ENCODE results near the gene PARP2. TPM values are rescaled to one million over a fixed set of nuclear protein-coding genes. Genes with fewer than 3 reads are reported as not detected.

The PARP2 gene
- total RNA-seq, 1 experiment from 2014 or later, result 67.9 TPM

DNA sequence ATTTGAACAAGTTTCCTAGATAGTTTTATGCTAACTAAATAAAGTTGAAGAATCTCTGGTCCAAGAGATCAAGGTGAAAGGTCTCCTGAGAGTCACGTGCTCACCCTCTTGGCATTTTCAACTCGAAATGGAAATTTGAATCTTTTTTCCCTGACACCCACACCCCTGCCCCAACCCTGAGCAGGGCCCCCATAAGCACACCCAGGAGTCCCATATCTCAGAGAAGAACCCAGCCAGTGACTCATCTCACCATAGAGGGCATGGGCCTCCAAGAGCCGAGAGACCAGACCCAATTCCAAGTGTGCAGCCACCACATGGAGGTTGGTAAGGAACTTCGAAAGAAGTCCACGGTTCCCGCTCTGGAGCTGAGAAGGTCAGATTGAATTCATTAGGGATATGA, 37.2 kb downstream of the PARP2 start:
- no TSS peak for BruUV-seq (replicated peaks)
- DNase-seq (ENCODE audit: low spot score), result no peak
- H3K4me1 ChIP-seq (ENCODE audit: insufficient read depth, low read length, poor library complexity, severe bottlenecking), result no peaks in the 10 kb centered on the region
- ChIA-PET CTCF (no interaction called here), POLR2A (ENCODE audit: low non-redundant PET) (no interaction called here)
- intact Hi-C loops (cut with micrococcal nuclease; ENCODE audit: unreplicated experiment), result no loop called here
- H3K9me3 ChIP-seq (ENCODE audit: low read depth, low read length, poor library complexity, severe bottlenecking), result no peaks in the 10 kb centered on the region
- H3K27me3 ChIP-seq (replicated peaks; ENCODE audit: insufficient read depth, low read depth, low read length, poor library complexity), result no peaks in the 10 kb centered on the region
- H3K36me3 ChIP-seq (ENCODE audit: insufficient read depth, low read length, poor library complexity, severe bottlenecking), result peaks cover 15% of the 10 kb centered on the region
- no peak for TF ChIP-seq EZH2 (IDR thresholded peaks at IDR 0.05; ENCODE audit: borderline replicate concordance, low read depth, low read length, poor library complexity, severe bottlenecking)
- TF ChIP-seq, protein P1, sequence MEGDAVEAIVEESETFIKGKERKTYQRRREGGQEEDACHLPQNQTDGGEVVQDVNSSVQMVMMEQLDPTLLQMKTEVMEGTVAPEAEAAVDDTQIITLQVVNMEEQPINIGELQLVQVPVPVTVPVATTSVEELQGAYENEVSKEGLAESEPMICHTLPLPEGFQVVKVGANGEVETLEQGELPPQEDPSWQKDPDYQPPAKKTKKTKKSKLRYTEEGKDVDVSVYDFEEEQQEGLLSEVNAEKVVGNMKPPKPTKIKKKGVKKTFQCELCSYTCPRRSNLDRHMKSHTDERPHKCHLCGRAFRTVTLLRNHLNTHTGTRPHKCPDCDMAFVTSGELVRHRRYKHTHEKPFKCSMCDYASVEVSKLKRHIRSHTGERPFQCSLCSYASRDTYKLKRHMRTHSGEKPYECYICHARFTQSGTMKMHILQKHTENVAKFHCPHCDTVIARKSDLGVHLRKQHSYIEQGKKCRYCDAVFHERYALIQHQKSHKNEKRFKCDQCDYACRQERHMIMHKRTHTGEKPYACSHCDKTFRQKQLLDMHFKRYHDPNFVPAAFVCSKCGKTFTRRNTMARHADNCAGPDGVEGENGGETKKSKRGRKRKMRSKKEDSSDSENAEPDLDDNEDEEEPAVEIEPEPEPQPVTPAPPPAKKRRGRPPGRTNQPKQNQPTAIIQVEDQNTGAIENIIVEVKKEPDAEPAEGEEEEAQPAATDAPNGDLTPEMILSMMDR (conservative IDR thresholded peaks at IDR 0.05; ENCODE audit: low read depth, low read length), result no peak
- no peak overlapping the region for H3K27ac ChIP-seq (ENCODE audit: low read depth, low read length, poor library complexity, severe bottlenecking)
- H3K4me3 ChIP-seq (ENCODE audit: low read depth, low read length, poor library complexity, severe bottlenecking), result no peak overlapping the region

DNA sequence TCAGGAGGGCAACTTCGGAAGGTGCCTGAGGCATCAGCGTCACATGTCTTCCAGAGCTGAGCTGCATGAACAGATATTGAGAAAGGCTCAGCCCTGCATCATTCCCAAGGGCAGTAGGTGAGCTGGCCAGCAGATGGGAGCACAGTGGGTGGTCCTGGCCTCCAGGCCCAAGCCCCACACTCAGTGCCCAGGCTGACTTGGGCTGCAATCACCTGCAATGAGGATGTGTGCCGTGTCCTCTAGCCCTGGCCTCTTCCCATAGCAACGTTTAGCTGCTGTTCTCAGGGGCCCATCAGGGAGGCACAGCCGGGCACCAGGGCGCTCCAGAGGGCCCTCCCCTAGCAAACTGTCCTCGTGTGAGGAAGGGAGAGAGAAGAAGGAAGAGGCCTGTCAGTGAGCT, 37.9 kb downstream of the PARP2 start:
- POLR2A ChIA-PET (ENCODE audit: low non-redundant PET), result no interaction called here
- Histone ChIP-seq H3K4me1 (ENCODE audit: insufficient read depth, low read length, poor library complexity, severe bottlenecking) (no peaks in the 10 kb centered on the region), H3K27me3 (replicated peaks; ENCODE audit: insufficient read depth, low read depth, low read length, poor library complexity) (no peaks in the 10 kb centered on the region), H3K4me3 (ENCODE audit: low read depth, low read length, poor library complexity, severe bottlenecking) (no peak overlapping the region), H3K9me3 (ENCODE audit: low read depth, low read length, poor library complexity, severe bottlenecking) (no peaks in the 10 kb centered on the region), H3K36me3 (ENCODE audit: insufficient read depth, low read length, poor library complexity, severe bottlenecking) (peaks cover 15% of the 10 kb centered on the region), H3K27ac (ENCODE audit: low read depth, low read length, poor library complexity, severe bottlenecking) (no peak overlapping the region)
- CTCF ChIA-PET, result no interaction called here
- DNase-seq (ENCODE audit: low spot score), result no peak
- TF ChIP-seq, protein P1 (conservative IDR thresholded peaks at IDR 0.05; ENCODE audit: low read depth, low read length), result no peak
- TF ChIP-seq EZH2 (IDR thresholded peaks at IDR 0.05; ENCODE audit: borderline replicate concordance, low read depth, low read length, poor library complexity, severe bottlenecking), result no peak
- BruUV-seq (replicated peaks), result no TSS peak
- intact Hi-C loops (cut with micrococcal nuclease; ENCODE audit: unreplicated experiment), result no loop called here

DNA sequence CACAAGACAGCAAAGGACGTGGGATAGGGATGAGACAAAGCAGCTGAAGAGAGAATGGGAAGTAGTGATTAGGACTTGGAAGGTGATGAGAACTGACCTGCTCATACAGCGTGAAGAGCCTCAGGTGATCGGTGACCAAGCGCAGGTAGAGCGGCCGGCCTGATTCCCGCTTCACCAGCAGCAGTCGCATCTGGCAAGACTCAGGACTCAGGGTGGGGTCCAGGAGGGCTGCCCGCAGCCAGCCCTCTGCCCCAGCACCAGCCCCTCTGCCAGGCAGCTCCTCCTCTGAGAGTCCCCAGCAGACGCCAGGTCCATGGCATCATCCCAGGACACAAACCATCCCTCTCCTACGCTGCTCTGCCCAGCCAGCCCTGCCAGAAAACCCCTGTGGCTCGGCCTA, 39.1 kb downstream of the PARP2 start:
- Histone ChIP-seq H3K4me1 (ENCODE audit: insufficient read depth, low read length, poor library complexity, severe bottlenecking) (no peaks in the 10 kb centered on the region), H3K9me3 (ENCODE audit: low read depth, low read length, poor library complexity, severe bottlenecking) (no peaks in the 10 kb centered on the region), H3K36me3 (ENCODE audit: insufficient read depth, low read length, poor library complexity, severe bottlenecking) (peaks cover 15% of the 10 kb centered on the region), H3K27me3 (replicated peaks; ENCODE audit: insufficient read depth, low read depth, low read length, poor library complexity) (no peaks in the 10 kb centered on the region), H3K4me3 (ENCODE audit: low read depth, low read length, poor library complexity, severe bottlenecking) (no peak overlapping the region), H3K27ac (ENCODE audit: low read depth, low read length, poor library complexity, severe bottlenecking) (no peak overlapping the region)
- POLR2A ChIA-PET (ENCODE audit: low non-redundant PET), result no interaction called here
- CTCF ChIA-PET, result no interaction called here
- DNase-seq (ENCODE audit: low spot score), result no peak
- intact Hi-C loops (cut with micrococcal nuclease; ENCODE audit: unreplicated experiment), result no loop called here
- BruUV-seq (replicated peaks), result no TSS peak
- TF ChIP-seq, protein P1 (conservative IDR thresholded peaks at IDR 0.05; ENCODE audit: low read depth, low read length), result no peak
- TF ChIP-seq EZH2 (IDR thresholded peaks at IDR 0.05; ENCODE audit: borderline replicate concordance, low read depth, low read length, poor library complexity, severe bottlenecking), result no peak
